ENCODE data around the gene CTNNA3.

Gene CTNNA3

DNA sequence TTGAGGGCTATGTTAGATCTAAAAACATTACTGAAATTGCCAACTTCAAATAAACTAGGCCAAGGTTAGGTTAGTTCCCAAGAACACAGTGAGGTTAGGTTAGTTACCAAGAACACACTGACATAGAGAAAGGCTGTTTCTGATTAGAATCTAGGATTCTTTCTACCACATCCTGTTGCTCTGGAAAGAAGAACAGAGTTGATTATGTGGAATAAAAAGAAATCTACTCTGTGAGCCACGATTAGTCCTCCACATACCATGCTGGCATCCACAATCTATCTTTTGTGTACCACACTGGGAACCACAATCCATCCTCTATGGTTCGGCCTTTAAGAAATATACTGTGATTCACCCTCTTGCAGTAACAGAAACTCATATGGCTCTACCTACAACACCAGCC, 678.8 kb downstream of the CTNNA3 start:
- Histone ChIP-seq H3K27ac (ENCODE audit: low read depth in 2 of 2, low read length in 2 of 2) (no peak overlapping the region), H3K4me1 (ENCODE audit: control insufficient read depth in 2 of 2, insufficient read depth in 2 of 2, low read length in 2 of 2) (no peaks in the 10 kb centered on the region), H3K9ac (ENCODE audit: low read depth in 1 of 2, low read length in 2 of 2) (no peak overlapping the region), H3K9me3 (ENCODE audit: control insufficient read depth in 2 of 2, low read length in 2 of 2) (no peaks in the 10 kb centered on the region), H3K36me3 (ENCODE audit: control insufficient read depth in 2 of 2, insufficient read depth in 2 of 2, low read length in 2 of 2) (no peaks in the 10 kb centered on the region), H3K27me3 (ENCODE audit: control insufficient read depth in 2 of 2, insufficient read depth in 2 of 2, low read length in 2 of 2) (no peaks in the 10 kb centered on the region), H3K4me3 (ENCODE audit: low read length in 2 of 2) (no peak overlapping the region)

DNA sequence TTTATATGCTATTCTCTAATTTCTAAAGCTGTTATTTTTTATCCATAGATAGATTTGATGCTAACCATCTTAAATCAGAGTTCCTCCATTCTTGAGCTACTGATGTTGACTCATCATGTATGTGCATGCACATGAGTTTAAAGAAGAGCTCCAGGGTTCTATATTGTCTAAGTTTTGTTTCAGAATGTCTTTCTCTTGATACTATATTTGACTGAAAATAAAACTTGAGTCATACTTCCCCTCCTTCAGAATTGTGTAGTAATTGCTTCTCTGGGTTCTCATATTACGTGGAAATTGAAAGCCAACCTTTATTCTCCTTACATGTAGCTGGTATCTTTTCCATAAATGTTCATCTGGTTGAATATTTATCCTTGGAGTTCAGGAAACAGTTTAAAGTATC, 680.8 kb downstream of the CTNNA3 start:
- Histone ChIP-seq H3K9me3 (ENCODE audit: control insufficient read depth in 2 of 2, low read length in 2 of 2) (no peaks in the 10 kb centered on the region), H3K4me3 (ENCODE audit: low read length in 2 of 2) (no peak overlapping the region), H3K36me3 (ENCODE audit: control insufficient read depth in 2 of 2, insufficient read depth in 2 of 2, low read length in 2 of 2) (no peaks in the 10 kb centered on the region), H3K27ac (ENCODE audit: low read depth in 2 of 2, low read length in 2 of 2) (no peak overlapping the region), H3K27me3 (ENCODE audit: control insufficient read depth in 2 of 2, insufficient read depth in 2 of 2, low read length in 2 of 2) (no peaks in the 10 kb centered on the region), H3K9ac (ENCODE audit: low read depth in 1 of 2, low read length in 2 of 2) (no peak overlapping the region), H3K4me1 (ENCODE audit: control insufficient read depth in 2 of 2, insufficient read depth in 2 of 2, low read length in 2 of 2) (no peaks in the 10 kb centered on the region)

DNA sequence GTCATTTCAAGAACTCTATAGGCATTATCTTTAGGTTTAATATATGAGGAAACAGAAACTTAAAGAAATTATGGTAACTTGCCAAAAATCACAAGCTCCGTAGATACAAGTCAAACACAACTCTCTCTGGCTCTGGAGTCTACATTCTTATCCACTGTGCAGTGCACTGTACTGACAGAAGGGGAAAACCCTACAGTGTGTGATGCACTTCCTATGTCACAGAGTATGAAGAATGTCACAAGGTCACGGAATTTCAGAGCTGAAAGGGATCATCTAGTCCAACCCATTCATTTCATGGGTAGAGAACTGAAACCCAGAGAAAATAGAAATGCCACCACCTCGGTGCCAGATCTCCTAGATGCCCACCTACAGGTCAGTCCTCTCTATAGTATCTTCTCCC, 684.0 kb downstream of the CTNNA3 start:
- H3K9ac ChIP-seq (ENCODE audit: low read depth in 1 of 2, low read length in 2 of 2): no peak overlapping the region
- H3K27ac ChIP-seq (ENCODE audit: low read depth in 2 of 2, low read length in 2 of 2): no peak overlapping the region
- no peaks in the 10 kb centered on the region for H3K27me3 ChIP-seq (ENCODE audit: control insufficient read depth in 2 of 2, insufficient read depth in 2 of 2, low read length in 2 of 2)
- H3K4me3 ChIP-seq (ENCODE audit: low read length in 2 of 2): no peak overlapping the region
- no peaks in the 10 kb centered on the region for H3K4me1 ChIP-seq (ENCODE audit: control insufficient read depth in 2 of 2, insufficient read depth in 2 of 2, low read length in 2 of 2)
- H3K36me3 ChIP-seq (ENCODE audit: control insufficient read depth in 2 of 2, insufficient read depth in 2 of 2, low read length in 2 of 2): no peaks in the 10 kb centered on the region
- no peaks in the 10 kb centered on the region for H3K9me3 ChIP-seq (ENCODE audit: control insufficient read depth in 2 of 2, low read length in 2 of 2)

DNA sequence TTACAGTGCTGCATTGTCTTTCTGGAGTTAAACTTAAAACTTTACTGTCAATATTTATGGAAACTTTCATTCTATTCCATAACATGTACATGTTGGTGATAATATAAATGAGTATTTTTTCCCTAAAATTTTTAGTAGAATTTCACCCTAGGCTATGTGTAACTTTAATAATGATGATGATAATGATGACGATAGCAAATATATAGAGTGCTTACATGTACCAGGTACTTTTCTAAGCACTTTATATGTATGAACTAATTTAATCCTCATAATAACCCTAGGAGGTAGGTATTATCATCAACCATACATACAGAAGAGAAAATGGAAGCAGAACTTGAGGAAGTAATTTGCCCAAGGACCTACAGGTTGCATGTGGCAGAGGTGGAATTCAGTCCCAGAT, 684.5 kb downstream of the CTNNA3 start:
- Histone ChIP-seq H3K4me1 (ENCODE audit: control insufficient read depth in 2 of 2, insufficient read depth in 2 of 2, low read length in 2 of 2) (no peaks in the 10 kb centered on the region), H3K27ac (ENCODE audit: low read depth in 2 of 2, low read length in 2 of 2) (no peak overlapping the region), H3K36me3 (ENCODE audit: control insufficient read depth in 2 of 2, insufficient read depth in 2 of 2, low read length in 2 of 2) (no peaks in the 10 kb centered on the region), H3K9me3 (ENCODE audit: control insufficient read depth in 2 of 2, low read length in 2 of 2) (no peaks in the 10 kb centered on the region), H3K9ac (ENCODE audit: low read depth in 1 of 2, low read length in 2 of 2) (no peak overlapping the region), H3K4me3 (ENCODE audit: low read length in 2 of 2) (no peak overlapping the region), H3K27me3 (ENCODE audit: control insufficient read depth in 2 of 2, insufficient read depth in 2 of 2, low read length in 2 of 2) (no peaks in the 10 kb centered on the region)

DNA sequence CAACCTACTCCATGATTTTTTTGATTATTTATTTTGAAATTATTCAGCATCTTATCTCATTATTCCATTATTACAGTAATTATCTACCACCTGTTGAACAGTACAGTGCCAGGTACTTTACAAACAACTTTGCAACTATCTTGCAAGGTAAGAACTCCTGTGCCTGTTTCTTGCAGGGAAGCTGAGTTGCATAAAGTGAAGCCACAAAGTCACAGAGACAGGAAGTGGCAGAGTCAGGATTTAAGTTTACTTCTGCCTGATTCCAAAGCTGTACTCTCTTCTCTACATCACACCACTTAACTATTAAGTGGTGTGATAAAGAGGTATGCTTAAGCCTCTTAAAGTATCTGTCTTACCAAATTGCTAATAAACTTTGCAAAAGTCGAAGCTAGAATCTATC, 690.0 kb downstream of the CTNNA3 start:
- no peaks in the 10 kb centered on the region for H3K9me3 ChIP-seq (ENCODE audit: control insufficient read depth in 2 of 2, low read length in 2 of 2)
- no peaks in the 10 kb centered on the region for H3K36me3 ChIP-seq (ENCODE audit: control insufficient read depth in 2 of 2, insufficient read depth in 2 of 2, low read length in 2 of 2)
- no peak overlapping the region for H3K9ac ChIP-seq (ENCODE audit: low read depth in 1 of 2, low read length in 2 of 2)
- no peak overlapping the region for H3K27ac ChIP-seq (ENCODE audit: low read depth in 2 of 2, low read length in 2 of 2)
- H3K4me3 ChIP-seq (ENCODE audit: low read length in 2 of 2): no peak overlapping the region
- no peaks in the 10 kb centered on the region for H3K4me1 ChIP-seq (ENCODE audit: control insufficient read depth in 2 of 2, insufficient read depth in 2 of 2, low read length in 2 of 2)
- no peaks in the 10 kb centered on the region for H3K27me3 ChIP-seq (ENCODE audit: control insufficient read depth in 2 of 2, insufficient read depth in 2 of 2, low read length in 2 of 2)

DNA sequence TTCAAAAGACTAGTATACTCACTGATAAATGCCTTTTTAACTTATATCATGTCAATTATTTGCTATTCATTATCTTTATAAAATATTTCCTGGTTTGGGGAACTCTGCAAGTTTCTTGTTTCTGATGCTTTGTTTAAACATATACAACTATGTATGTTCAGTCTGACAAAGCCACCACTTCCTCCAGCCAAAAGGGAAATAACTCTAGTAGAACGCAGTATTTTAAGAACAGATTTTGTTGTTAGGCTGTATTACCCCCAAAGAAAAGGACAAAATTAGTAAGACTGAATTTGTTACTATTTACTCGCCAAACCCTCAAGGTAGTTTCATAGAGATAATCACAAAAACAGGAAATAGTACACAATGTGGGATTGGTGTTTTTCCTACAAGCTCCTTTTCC, 691.3 kb downstream of the CTNNA3 start:
- H3K27me3 ChIP-seq (ENCODE audit: control insufficient read depth in 2 of 2, insufficient read depth in 2 of 2, low read length in 2 of 2): no peaks in the 10 kb centered on the region
- H3K4me3 ChIP-seq (ENCODE audit: low read length in 2 of 2): no peak overlapping the region
- H3K27ac ChIP-seq (ENCODE audit: low read depth in 2 of 2, low read length in 2 of 2): no peak overlapping the region
- H3K4me1 ChIP-seq (ENCODE audit: control insufficient read depth in 2 of 2, insufficient read depth in 2 of 2, low read length in 2 of 2): no peaks in the 10 kb centered on the region
- H3K36me3 ChIP-seq (ENCODE audit: control insufficient read depth in 2 of 2, insufficient read depth in 2 of 2, low read length in 2 of 2): no peaks in the 10 kb centered on the region
- H3K9me3 ChIP-seq (ENCODE audit: control insufficient read depth in 2 of 2, low read length in 2 of 2): no peaks in the 10 kb centered on the region
- no peak overlapping the region for H3K9ac ChIP-seq (ENCODE audit: low read depth in 1 of 2, low read length in 2 of 2)

DNA sequence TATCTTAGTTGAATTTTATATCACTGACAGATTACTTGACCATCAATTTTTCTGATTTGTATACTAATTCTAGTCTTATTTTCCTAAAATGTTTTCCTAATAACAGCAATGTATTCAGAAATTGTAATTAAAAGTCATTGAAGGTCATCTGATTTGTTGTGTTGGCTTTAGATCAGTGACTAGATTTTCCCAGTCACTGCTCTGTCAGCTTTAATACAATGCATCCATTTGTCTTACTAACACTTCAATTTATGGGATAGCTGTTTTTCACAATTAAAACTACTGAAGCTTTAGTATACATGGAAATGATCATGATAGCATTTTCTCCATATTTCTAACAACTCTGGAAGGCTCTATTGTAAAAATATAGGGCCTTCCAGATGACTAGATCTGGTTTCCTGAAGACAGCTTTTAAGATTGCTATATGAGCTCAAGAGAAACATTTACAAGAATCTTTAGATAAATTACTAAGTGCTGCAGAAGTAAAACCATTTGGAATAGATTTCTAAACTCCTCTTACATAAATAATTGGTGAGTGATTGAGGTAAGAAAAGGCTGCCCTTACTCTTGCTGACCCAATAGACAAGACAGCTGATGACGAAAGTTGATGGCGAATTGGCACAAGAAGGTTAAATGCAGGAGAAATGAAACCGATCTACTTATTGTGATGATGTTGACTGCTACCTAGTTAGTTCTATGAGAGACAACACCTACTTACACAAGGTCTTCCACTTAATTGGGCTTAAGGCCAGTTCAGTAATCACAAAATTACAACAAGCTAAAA, 696.0 kb downstream of the CTNNA3 start:
- Histone ChIP-seq H3K36me3 (ENCODE audit: control insufficient read depth in 2 of 2, insufficient read depth in 2 of 2, low read length in 2 of 2) (no peaks in the 10 kb centered on the region), H3K4me3 (ENCODE audit: low read length in 2 of 2) (no peak overlapping the region), H3K4me1 (ENCODE audit: control insufficient read depth in 2 of 2, insufficient read depth in 2 of 2, low read length in 2 of 2) (no peaks in the 10 kb centered on the region), H3K27me3 (ENCODE audit: control insufficient read depth in 2 of 2, insufficient read depth in 2 of 2, low read length in 2 of 2) (no peaks in the 10 kb centered on the region), H3K9me3 (ENCODE audit: control insufficient read depth in 2 of 2, low read length in 2 of 2) (no peaks in the 10 kb centered on the region), H3K27ac (ENCODE audit: low read depth in 2 of 2, low read length in 2 of 2) (no peak overlapping the region), H3K9ac (ENCODE audit: low read depth in 1 of 2, low read length in 2 of 2) (no peak overlapping the region)

DNA sequence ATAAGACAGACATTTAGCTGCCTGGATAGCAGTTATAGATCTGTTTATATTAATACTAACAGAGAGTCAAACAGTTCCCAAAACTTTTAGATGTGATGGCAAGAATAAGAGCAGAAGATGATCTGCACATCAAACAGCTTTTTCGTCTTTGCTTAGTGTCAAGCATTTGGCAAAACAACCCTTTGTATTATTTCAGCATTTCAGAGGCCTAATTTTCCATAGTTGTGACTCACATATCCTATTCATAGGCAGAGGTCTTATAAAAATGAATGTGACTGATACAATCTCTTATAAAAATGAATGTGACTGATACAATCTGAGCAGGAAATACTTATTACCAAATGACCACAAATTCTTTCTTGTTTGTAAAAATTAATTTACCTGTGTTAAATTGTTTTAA, 699.0 kb downstream of the CTNNA3 start:
- Histone ChIP-seq H3K9me3 (ENCODE audit: control insufficient read depth in 2 of 2, low read length in 2 of 2) (no peaks in the 10 kb centered on the region), H3K4me1 (ENCODE audit: control insufficient read depth in 2 of 2, insufficient read depth in 2 of 2, low read length in 2 of 2) (no peaks in the 10 kb centered on the region), H3K27ac (ENCODE audit: low read depth in 2 of 2, low read length in 2 of 2) (no peak overlapping the region), H3K9ac (ENCODE audit: low read depth in 1 of 2, low read length in 2 of 2) (no peak overlapping the region), H3K36me3 (ENCODE audit: control insufficient read depth in 2 of 2, insufficient read depth in 2 of 2, low read length in 2 of 2) (no peaks in the 10 kb centered on the region), H3K27me3 (ENCODE audit: control insufficient read depth in 2 of 2, insufficient read depth in 2 of 2, low read length in 2 of 2) (no peaks in the 10 kb centered on the region), H3K4me3 (ENCODE audit: low read length in 2 of 2) (no peak overlapping the region)

DNA sequence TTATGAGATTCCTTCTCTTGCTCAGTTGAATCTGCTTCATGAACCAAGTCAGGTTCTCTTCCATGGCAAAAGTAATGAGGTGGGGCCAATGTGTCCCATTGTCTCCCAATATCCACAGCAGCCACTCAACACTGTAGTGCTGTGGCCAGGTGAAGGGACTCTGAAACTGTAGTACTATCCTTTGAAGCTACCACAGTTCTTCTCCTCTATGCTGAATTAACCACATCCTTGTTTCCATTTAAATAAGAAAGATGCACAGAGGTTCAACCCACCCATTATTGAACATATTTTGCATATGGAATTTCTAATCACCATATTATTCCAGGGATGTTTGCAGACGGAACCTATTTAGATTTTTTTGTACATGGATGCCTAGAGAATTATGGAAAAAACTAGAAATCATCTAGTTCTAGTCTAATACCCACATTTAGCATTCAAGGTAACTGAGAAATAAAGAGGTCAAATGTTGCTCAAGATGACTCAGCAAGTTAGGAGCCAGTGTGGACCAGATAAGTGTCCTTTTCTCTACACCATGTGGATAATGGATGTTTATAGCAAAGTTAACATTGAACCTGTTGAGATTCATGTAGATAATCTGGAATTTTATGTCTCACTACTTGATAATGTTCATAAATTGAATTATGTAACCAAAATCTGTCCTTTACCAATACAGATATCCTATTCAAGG, 705.7 kb downstream of the CTNNA3 start:
- no peaks in the 10 kb centered on the region for H3K27me3 ChIP-seq (ENCODE audit: control insufficient read depth in 2 of 2, insufficient read depth in 2 of 2, low read length in 2 of 2)
- H3K4me3 ChIP-seq (ENCODE audit: low read length in 2 of 2): no peak overlapping the region
- H3K27ac ChIP-seq (ENCODE audit: low read depth in 2 of 2, low read length in 2 of 2): no peak overlapping the region
- no peaks in the 10 kb centered on the region for H3K4me1 ChIP-seq (ENCODE audit: control insufficient read depth in 2 of 2, insufficient read depth in 2 of 2, low read length in 2 of 2)
- H3K9ac ChIP-seq (ENCODE audit: low read depth in 1 of 2, low read length in 2 of 2): no peak overlapping the region
- no peaks in the 10 kb centered on the region for H3K36me3 ChIP-seq (ENCODE audit: control insufficient read depth in 2 of 2, insufficient read depth in 2 of 2, low read length in 2 of 2)
- H3K9me3 ChIP-seq (ENCODE audit: control insufficient read depth in 2 of 2, low read length in 2 of 2): no peaks in the 10 kb centered on the region

DNA sequence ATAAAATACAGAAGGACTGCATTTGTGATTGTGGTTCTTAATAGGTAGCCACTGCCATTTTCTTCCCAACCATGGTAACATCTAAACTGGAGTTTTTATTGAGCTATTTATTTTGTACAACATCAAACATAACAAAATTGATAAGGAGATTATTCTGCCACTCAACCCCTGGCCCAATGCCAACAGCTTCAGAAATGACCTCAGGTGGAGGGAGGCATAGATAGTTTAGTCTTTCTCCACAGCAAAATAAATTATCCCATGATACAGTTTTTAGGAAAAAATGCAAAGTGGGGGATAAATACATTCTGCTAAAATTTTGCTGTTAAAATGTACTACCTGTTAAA, 712.5 kb downstream of the CTNNA3 start:
- no peak overlapping the region for H3K9ac ChIP-seq (ENCODE audit: low read depth in 1 of 2, low read length in 2 of 2)

More for the DNA sequence above, 712.5 kb downstream of the CTNNA3 start:
- no peaks in the 10 kb centered on the region for H3K4me1 ChIP-seq (ENCODE audit: control insufficient read depth in 2 of 2, insufficient read depth in 2 of 2, low read length in 2 of 2)
- H3K36me3 ChIP-seq (ENCODE audit: control insufficient read depth in 2 of 2, insufficient read depth in 2 of 2, low read length in 2 of 2): no peaks in the 10 kb centered on the region
- H3K9me3 ChIP-seq (ENCODE audit: control insufficient read depth in 2 of 2, low read length in 2 of 2): no peaks in the 10 kb centered on the region
- H3K27me3 ChIP-seq (ENCODE audit: control insufficient read depth in 2 of 2, insufficient read depth in 2 of 2, low read length in 2 of 2): no peaks in the 10 kb centered on the region
- no peak overlapping the region for H3K4me3 ChIP-seq (ENCODE audit: low read length in 2 of 2)
- H3K27ac ChIP-seq (ENCODE audit: low read depth in 2 of 2, low read length in 2 of 2): no peak overlapping the region
